ENCODE data around the gene CNTRL.
"Not testable (repeated sequence)": the region's sequence is repeated elsewhere in the genome, so short reads cannot be mapped to it uniquely, and the experiment has no call there.

CNTRL gene, protein sequence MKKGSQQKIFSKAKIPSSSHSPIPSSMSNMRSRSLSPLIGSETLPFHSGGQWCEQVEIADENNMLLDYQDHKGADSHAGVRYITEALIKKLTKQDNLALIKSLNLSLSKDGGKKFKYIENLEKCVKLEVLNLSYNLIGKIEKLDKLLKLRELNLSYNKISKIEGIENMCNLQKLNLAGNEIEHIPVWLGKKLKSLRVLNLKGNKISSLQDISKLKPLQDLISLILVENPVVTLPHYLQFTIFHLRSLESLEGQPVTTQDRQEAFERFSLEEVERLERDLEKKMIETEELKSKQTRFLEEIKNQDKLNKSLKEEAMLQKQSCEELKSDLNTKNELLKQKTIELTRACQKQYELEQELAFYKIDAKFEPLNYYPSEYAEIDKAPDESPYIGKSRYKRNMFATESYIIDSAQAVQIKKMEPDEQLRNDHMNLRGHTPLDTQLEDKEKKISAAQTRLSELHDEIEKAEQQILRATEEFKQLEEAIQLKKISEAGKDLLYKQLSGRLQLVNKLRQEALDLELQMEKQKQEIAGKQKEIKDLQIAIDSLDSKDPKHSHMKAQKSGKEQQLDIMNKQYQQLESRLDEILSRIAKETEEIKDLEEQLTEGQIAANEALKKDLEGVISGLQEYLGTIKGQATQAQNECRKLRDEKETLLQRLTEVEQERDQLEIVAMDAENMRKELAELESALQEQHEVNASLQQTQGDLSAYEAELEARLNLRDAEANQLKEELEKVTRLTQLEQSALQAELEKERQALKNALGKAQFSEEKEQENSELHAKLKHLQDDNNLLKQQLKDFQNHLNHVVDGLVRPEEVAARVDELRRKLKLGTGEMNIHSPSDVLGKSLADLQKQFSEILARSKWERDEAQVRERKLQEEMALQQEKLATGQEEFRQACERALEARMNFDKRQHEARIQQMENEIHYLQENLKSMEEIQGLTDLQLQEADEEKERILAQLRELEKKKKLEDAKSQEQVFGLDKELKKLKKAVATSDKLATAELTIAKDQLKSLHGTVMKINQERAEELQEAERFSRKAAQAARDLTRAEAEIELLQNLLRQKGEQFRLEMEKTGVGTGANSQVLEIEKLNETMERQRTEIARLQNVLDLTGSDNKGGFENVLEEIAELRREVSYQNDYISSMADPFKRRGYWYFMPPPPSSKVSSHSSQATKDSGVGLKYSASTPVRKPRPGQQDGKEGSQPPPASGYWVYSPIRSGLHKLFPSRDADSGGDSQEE (N-terminal part only)

DNA sequence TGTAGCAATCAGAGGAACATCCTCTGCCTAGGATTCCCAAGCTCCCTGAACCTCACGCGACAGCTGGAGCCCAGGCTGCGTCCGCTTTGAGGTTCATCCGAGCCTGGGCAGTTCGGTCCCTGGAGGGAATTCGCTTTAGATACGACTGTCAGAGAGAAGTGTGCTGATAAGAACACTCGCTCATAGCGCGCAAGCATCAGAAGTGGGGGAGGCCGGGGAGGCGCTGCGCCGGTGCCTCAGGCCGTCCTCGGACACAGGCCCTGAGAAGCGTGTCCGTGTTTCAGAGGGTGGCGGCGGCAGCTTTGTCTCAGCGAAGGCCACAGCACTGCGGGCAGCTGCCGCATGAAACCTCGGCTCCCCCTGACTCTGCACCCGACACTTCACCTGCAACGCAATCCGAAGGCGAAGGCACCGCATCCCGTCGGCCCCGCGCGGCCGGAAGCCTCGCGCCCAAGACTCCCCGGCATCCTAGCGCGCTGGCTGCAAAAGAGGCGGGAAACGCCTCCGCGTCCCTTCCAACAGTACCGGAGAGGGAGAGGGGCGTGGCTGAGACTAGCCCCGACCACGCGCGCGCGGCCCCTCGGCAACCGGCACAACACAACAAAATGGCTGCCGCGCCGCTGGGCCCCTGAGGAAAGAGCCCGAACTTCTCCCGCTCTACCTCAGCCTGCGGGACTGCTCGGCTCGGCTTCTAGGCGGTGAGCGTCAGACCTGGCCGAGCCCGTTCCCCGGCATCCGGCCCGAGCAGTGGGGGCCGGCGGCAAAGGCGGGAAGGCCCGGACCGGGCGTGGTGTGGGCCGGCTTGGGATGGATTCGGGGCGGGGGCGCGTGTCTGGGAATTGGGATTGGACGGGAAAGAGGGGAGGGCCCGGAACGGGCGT is at the start of gene CNTRL:
Gene CNTRL (plus strand): TSS at position 586 of the 881 bp plus-strand sequence. CDS start 13,372 bp downstream, outside the sequence.
- DNase-seq, result peak; percentile 97

DNA sequence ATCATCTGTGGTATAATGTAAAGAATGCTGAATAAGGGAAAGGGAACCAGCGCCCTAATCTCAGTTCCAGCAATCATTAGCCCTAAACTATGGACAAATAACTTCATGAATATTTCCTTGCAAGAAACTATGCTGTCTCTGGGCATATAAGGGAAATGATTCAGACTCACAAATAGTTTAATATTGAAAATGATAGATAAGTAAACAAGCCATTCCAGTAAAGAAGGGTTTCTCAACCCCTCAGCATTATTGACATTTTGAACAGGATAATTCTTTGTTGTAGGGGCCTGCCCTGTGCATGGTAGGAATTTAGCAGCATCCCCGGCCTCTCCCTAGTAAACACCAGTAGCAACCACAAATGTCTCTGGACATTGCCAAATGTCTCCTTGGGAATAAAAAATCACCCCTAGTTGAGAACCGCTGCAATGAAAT is 48.5 kb upstream of the CNTRL start:
- DNase-seq, result no peak

DNA sequence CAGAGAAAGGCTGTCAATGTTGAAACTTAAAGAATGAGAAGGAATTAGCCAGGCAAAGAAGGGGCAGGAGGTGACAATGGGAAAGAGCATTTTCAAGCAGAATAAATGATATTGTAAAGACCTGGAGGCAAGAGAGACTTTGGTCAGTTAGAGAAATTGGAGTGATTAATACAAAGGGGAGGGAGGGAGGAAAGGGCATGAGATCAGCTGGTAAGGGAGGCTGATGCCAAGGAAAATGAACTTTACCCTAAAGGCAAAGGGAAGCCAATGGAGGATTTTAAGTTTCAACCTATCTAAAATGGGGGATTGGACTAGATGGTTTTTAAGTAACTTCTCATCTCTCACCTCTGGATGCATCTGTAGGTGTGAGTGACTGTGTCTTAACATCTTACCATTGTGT is 48.0 kb upstream of the CNTRL start:
- no peak for DNase-seq

DNA sequence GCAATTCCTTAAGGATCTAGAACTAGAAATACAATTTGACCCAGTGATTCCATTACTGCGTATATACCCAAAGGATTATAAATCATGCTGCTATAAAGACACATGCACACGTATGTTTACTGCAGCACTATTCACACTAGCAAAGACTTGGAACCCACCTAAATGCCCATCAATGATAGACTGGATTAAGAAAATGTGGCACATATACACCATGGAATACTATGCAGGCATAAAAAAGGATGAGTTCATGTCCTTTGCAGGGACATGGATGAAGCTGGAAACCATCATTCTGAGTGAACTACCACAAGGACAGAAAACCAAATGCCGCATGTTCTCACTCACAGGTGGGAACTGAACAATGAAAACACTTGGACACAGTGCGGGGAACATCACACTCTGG is 46.5 kb upstream of the CNTRL start:
- not testable (repeated sequence) for DNase-seq

DNA sequence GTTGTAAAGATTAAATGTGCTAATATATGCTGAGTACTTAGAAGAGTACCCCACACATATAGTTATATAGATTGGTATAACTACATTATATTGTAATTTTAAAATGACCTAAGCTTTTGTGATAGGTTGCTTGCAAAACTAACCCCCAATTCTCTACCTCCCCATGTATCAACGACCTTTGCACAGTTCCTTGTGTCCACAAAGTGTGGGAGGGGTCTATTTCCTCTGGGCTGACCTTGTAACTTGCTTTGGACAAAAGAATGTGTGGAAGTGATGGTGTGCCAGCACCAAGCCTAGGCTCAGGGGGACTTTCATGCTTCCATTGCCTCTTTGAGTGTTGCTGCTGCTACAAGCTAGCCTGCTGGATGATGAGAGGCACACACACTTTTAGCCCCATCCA is 45.3 kb upstream of the CNTRL start:
- DNase-seq, result no peak

DNA sequence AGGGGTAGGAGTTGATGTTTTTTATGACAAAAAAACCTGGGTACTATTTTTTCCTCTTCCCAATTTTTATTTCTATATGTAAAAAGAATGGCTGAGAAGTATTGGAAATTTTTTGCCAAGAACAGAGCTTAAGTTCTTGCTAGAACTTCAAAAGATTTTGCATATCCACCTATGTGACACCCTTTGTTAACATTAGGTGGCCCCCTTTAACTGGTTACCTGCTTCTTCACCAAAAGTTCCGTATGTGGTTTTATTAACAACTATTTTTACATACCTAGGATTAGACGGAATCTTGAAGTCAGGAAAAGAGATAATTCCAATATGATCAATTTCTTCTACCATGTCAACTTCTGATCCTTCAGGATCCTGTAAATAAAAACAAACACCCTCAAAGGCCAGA is 40.2 kb upstream of the CNTRL start:
- no peak for DNase-seq

DNA sequence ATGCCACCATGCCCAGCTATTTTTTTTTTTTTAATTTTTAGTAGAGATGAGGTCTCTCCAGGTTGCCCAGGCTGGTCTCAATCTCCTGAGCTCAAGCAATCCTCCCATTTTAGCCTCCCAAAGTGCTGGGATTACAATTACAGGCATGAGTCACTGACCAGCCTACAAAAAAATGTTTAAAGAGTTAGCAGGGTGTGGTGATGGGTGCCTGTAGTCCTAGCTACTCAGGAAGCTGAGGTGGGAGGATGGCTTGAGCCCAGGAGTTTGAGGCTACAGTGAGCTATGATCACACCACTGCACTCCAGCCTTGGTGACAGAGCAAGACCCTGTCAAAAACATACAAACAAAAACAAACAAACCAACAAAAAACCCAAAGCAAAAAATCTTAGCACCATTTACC is 39.0 kb upstream of the CNTRL start:
- DNase-seq, result not testable (repeated sequence)

DNA sequence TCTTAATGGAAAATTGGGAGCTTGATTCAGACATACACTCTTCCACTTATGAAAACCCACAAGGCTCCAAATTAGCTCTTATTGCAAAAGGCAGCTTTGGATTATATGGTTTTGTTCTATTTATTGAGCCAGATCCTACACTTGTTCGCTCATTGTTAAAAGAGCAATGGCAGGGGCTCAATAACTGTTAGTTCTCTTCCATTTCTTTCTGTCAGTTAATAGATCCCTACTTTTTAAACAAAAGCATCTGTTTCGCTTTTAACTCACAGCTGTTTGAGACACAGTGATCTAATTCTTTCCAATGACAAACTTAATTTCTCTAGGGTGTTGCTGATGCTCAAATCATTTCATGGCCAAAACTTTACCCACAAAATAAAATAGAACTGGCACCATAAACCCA is 36.4 kb upstream of the CNTRL start:
- no peak for DNase-seq

DNA sequence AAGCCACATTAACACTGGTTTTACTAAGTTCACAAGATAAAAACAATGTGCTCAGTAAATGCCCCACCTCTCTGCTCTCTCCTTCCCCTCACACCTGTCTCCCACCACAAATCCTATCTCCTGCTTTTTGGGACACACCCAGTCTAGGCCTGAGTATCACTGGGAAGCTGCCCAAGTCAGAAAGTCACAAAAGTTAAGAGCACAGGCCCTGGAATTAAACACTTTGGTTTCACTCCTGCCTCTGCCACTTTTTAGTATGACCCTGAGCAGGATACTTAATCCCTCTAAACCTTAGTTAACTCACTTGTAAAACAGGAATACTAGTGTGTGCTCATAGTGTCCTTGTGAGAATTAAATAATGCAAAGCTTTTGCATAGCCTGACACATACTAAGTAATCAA is 36.0 kb upstream of the CNTRL start:
- DNase-seq, result no peak

DNA sequence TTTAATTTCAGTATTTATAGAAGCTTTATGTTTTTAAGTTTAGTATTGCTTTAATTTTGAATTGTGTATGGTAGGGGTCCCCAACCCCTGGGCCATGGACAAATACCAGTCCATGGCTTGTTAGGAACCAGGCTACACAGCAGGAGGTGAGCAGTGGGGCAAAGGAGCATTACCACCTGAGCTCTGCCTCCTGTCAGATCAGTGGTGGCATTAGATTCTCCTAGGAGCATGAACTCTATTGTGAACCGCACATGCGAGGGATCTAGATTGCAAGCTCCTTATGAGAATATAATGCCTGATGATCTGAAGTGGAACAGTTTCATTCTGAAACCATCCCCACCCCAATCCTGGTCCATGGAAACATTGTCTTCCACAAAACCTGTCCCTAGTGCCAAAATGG is 26.6 kb upstream of the CNTRL start:
- no peak for DNase-seq

DNA sequence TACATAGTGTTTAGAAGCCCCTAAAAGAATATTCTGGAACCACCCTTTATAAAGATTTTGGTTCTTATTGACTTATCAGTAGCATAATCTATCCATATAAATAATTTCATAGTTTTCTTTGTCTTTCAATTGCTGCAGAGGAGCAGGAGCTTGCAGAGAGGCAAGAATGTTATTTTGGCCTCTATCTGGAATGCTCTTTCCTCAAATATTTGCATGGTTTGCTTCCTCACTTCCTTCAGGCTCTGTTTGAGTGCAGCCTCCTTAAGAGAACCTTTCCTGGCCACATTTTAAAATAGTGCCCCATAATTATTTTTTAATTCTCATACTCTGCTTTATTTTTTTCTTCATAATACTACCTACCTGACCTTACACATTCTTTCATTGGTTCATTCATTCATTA is 26.1 kb upstream of the CNTRL start:
- no peak for DNase-seq

DNA sequence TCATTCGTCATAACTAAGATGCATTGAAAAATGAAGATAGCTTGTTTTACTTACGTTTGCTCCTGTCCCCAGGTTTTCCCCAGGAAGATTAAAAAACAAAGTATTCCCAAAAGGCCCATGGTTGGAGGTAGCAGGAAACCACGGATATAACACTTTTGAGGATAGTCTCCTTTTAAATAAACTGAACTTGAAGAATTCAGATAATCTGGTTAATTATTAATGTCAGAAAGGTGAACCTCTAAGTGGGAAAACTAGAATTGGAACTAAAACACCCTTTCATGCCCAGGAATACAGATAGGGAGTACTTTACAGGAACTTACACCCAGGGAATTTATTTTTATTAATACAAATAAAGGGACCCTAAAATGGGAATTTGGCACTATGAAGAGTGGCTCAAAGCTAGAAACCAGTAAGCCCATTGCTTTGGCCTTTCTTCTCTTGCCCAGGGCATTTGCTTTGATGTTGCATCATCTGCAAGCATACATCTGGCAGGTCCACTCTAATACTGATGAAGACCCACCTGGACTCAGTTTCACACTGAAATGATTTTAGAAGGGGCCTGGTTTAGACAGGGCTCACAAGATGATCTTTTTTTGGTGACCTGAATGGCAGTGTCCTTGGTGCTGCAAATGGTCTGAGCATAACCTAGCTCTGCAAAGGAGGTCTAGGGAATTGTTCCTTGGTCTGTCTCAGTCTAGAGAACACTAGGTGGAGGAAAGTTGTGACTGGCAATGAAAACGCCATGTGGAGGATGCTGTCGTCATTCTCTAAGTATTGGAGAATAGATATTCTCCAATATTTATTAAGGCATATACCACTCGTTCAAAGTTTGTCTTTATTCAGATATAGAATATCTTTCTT is 24.4 kb upstream of the CNTRL start, which contains the start of gene C5:
Gene C5 (minus strand): TSS at position 148 of the 861 bp plus-strand sequence. CDS start 29 bp downstream, at position 119.
- no peak for DNase-seq

DNA sequence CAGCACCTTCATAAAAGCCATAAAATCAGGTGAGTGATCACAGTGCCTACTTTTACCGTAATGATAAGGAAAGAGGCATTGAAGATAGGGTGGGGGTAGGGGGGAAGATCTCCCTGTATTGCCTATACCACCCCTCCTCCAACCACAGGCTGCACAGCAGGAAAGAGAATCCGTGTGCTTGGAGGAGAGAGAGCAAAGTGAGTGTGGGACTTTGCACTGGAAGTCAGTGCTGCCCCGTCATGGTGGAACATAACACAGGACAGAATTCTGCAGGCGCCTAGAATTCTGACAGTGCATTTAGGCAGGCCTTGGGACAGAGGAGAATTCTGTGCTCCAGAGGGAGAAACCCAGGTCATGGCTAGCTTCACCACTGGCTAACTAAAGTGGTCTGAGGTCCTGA is 21.2 kb upstream of the CNTRL start:
- no peak for DNase-seq

DNA sequence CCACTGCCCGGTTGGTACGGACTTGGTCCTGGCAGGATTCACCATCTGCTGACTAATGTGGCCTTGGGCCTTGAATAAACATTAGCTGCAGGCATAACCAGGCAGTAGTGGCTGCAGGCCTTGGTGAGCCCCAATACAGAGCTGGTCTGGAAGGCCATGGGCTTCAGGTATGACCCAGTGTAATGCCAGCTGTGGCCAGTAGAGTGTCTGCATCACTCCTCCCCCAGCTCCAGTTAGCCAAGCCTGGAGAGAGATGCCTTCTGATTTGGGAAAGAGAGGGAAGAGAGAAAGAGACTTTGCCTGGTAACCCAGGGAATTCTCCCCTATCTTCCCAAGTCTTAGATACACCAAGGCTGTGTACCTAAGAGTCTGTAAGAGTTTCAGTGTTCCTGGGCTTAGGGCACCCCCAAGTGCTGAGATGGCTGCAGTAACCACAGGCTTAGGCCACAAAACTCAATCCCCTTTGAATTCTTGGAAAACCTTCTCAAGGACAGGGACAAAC is 19.1 kb upstream of the CNTRL start:
- DNase-seq, result no peak

DNA sequence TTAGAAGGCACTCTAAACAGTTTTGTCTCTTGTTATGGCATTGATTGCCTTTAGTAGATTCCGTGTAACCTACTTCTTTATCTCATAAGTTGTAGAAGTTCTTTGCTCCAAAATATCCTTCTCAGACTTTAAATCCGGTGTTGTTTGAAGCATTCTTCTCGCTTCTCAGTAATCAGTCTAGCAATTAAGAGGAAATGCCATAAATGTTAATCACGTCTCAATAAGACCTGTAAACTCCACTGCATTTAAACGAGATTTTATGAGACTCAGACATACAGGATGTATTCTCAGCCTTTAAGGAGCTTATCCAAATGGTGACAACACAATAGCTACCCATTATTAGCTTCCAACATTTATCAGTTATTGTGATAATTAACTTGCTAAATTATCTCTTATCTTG is 16.9 kb upstream of the CNTRL start:
- no peak for DNase-seq

DNA sequence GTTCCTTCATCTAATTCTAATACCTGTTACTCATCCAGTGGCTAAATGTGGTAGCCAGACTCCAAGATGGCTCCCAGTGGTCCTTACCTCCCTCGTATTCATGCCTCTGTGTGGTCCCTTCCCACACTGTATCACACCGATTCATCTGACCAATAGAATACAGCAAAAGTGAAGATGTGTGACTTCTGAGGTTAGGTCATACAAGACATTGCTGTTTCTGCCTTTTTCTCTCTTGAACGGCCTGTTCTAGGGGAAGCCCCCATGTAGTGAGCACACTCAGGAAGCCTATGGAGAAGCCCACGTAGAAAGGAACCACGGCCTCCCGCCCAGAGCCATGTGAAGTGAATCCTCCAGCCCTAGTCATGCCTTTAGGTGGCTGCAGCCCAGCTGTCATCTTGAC is 15.2 kb upstream of the CNTRL start:
- no peak for DNase-seq

DNA sequence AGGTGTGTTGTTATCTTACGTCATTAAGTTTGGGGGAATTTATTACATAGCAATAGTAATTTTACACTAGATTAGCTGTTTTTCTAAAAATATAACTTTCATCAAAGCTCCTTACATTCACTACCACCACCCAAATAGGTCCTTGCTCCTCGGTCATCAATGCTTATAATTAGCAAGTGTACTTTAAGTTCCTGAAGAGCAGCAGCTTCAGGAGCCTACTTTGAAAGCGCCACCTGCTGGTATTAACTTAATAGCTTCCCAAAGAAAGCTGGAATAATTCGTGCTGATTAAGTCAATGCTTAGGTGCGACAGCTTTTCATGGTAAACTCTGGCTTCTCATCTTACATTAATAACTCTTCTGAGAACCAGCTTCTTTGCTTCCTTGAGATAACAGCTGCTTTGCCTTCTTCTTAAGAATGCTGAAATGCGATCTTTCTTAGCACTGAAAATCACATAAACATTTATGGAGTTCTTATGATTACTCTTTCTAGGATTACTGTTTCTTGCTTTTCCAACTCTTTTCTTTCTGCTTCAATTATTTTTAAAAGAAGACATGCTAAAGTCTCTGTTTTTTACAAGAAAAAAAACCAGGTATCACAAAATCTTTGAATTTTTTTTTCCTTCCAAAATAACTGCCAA is 14.6 kb upstream of the CNTRL start:
- peak; percentile 54 for DNase-seq

DNA sequence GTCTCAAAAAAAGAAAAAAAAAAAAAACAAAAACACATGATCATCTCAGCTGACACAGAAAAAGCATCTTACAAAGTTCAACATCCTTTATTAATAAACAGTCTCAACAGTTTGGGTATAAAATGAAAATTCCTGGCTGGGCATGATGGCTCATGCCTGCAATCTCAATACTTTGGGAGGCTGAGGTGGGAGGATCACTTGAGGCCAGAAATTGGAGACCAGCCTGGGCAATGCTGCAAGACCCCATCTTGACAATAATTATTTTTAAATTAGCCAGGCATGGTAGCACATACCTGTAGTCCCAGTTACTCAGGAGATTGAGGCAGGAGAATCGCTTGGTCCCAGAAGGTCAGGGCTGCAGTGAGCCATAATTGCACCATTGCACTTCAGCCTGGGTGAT is 7.9 kb upstream of the CNTRL start:
- DNase-seq, result no peak

DNA sequence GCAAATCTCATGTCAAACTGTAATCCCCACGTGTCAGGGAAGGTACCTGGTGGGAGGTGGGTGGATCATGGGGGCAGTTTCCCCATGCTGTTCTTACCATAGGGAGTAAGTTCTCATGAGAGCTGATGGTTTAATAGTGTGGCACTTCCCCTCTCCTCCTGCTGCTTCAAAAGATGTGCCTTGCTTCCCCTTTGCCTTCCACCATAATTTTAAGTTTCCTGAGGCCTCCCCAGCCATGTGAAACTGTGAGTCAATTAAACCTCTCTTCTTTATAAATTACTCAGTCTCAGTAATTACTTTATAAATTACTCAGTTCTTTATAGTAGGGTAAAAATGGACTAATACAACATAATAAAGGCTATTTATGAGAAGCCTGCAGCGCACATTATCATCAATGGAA is 7.1 kb upstream of the CNTRL start:
- peak; percentile 44 for DNase-seq

DNA sequence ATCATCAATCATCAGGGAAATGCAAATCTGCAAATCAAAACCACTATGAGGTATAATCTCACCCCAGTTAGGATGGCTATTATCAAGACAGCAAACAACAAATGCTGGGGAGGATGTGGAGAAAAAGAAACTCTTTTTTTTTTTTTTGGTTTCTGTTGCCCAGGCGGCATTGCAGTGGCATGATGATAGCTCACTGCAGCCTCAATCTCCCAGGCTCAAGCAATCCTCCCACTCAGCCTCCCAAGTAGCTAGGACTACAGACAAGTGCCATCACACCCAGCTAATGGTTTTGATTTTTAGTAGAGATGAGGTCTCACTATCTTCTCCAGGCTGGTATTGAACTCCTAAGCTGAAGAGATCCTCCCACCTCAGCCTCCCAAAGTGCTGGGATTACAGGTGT is 5.4 kb upstream of the CNTRL start:
- no peak for DNase-seq
